HG03103 (cell line): ENCODE results near the gene C6.

Experiments
- ATAC-seq: cut with Tn5 transposase; IDR thresholded peaks from one replicate; pipeline ENCODE4 v1.9.1; 2021; ENCODE audit warnings: low read depth; ENCODE audit not compliant: unreplicated experiment

Gene C6

GRCh38 chr5:41143131-41143901, 70.0 kb downstream of the C6 start:
- no peak for ATAC-seq

DNA sequence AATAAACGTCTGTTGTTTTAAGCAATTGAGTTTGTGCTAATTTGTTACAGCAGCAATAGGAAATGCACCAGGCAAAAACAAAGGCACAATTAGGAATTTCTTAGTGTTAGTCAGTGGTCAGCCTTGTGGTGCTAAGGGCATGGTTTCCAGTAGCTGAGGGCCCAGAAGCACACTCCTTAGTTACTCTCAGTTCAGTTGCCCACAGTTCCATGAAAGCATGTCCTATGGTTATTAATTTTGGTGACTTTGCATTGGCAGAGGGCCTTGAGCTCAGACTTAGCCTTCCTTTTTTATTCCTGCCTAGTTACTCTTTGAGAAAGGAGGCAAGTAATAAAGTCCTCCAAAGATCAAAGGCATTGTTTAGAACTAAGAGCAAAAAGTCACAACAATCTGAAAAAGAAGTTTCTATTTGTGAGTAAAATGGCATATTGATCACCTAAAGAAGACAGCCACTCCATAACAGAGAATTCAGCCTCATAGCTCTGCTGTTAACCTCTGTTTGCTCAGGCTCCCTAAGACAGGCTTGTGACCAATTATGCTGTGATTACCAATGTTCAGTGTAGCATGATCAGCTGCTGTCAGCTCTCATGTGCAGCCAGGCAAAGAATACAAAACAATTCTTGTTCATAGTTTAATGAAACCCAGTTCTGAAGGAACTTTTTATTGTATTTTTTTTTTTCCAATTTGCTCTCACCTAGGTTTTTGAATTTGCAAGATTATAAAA, 85.2 kb downstream of the C6 start:
- no peak for ATAC-seq

GRCh38 chr5:41122459-41122858, 90.9 kb downstream of the C6 start:
- ATAC-seq: no peak

- ATAC-seq: no peak
Measured at GRCh38 chr5:41120600-41120999, 92.7 kb downstream of the C6 start.

DNA sequence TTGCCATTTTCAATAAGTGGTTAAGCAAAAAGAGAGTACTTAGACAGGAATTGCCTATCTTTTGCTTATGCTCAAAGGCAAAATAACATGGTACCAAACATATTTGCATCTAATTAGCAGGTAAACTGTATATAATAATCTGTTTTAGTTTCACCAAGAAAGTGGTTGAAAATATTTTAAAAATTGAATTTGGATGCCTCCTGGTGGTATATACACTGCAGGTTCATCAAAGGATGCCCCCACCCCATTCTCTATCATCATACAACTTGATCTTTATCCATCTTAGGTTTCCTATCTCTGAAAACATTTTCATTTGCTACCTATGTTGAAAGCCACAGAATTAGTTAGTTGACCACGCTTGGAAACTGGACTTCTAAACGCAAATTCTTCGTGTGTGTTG, 95.2 kb downstream of the C6 start:
- ATAC-seq: no peak

- no peak for ATAC-seq
Measured at GRCh38 chr5:41115281-41115680, 98.1 kb downstream of the C6 start.

GRCh38 chr5:41112486-41113455, 100.6 kb downstream of the C6 start:
- ATAC-seq: no peak

GRCh38 chr5:41109186-41109585, 104.1 kb downstream of the C6 start:
- ATAC-seq: no peak

DNA sequence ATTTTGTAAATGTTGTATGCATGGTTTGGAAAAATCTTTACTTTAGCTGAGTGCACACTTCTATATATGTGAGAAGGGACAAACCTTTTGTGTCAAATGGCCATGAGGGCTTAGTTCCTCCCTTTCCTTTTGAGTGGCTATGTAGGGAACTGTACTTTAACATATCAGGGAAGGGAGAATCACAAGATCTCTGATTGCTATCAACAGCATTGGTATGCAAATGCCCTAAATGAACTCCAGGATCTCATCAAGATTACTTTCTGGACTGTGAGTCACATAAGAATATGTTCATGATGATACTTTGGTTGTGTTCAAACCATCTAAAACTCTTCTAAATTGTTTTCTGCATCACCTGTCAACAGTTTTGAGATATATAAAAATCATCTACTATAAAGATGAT, 111.0 kb downstream of the C6 start:
- no peak for ATAC-seq

DNA sequence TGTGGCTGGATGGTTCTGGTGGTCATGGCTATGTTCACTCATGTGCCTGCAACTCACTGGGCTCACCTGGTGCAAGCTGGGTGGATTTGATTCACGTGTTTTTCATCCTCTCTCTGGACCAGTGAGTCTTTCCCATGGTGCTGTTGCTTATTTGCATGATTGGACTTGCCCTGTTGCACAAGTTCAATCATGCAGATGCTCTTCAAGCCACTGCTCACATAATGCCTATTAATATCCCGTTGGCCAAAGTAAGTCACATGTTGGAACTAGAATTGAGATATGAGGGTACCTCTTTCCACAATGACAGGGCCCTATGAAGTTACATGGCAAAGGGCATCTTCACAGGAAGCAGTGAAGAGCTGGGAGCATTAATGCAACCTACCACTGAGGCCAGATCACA, 115.7 kb downstream of the C6 start:
- no peak for ATAC-seq

DNA sequence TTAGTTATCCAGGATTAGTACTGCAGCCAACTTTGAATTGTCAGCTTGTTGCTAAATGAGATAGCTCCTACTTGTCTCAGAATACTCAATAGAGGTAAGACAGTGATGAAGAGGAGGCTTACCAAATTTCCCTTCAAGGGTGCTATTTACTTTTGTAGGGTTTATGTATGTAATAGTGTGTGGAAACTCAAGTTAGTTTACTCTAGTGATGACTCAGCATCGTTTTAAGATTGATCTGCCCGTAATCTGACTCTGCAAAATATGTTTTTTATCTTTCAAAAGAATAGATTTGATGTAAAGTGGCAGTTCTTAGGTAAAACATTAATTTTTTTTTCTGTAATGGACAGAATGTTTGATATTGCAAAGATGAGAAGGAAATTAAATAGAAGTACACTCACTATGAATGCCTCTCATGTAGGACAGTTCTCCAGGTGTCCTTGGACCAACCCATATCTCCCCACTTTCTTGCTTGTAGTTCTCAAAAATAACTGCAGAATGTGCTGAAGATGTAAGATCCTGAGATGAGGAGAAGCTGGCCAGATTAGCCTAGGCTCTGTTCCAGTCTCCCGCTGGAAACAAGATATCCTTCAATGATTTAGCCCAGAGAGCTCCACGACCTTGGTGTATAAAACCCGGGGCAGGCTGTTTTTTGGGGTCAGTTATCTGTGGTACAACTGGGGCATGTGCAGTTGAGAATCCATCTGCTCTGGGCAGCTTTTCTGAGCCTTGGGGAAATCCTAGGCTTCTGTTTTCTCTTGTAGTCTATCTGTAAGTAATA, 117.8 kb downstream of the C6 start:
- ATAC-seq: no peak

- no peak for ATAC-seq
Measured at GRCh38 chr5:41094871-41095270, 118.5 kb downstream of the C6 start.

- no peak for ATAC-seq
Measured at GRCh38 chr5:41093803-41094202, 119.5 kb downstream of the C6 start.
